Kidney glomerular epithelial cell (primary cell): Measurements from ENCODE around the gene PAMR1.

ENCODE experiments used
- DNase-seq: peaks from one replicate; lab custom pipeline; 2025; lab: John Stamatoyannopoulos, UW

PAMR1 gene

DNA sequence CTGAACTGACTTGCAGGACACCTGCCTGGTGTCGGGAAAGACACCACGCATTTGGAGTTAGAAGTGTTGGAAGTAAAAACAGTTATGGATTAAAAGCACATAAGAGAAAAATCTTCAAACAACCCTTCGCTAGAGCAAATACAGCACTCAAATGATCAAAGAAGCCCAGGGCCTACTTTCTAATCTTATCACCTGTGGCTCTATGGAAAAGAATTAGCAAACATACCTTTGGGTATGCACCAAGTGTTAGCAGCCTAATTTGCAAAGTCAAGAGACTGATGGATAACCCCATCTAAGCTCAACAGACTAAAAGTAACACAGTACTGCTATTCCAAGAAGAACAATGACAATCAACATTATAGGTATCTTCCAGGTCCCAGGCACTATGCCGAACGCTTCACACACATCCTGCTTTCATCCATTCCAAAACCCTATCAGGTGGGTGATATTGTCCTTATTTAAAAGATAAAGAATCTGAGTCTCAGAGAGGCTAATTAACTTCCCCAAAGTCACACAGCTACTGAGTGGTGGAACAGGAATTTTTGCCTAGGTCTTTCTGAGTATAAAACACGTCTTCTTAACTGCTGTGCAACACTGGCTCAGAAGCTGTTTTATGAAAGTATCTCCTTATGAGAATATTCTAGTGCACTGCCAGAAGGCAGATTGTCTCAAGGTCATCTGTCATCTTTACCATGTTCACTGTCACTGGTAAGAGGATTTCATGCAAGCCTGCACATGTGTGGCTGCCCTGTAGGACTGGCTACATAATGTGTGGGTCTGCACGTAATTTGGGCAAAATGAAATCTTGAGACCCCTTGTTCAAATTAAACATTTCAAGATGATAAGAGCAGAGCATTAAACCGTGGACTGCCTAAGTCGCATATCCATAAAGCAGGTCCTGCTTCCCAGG, 122.4 kb downstream of the PAMR1 start:
- DNase-seq: no peak

DNA sequence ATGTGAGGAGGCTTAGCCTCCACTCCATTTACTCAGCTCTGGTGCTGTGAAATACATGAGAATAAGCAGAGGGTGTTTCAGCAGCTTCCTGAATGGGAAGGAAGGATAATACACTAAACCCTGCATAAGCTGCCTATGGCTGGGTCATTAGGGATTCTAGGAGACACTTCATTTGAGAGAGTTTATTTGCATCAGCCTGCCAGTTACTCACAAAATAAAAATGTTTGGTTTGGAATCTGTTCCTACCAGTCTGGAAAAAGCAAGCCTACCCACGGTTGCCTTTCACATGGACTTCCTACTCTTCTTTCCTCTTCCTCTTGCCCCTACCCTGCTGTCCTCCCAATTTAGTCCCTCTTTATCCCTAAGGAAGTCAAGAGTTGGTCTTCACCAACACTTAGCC, 126.5 kb downstream of the PAMR1 start:
- no peak for DNase-seq

DNA sequence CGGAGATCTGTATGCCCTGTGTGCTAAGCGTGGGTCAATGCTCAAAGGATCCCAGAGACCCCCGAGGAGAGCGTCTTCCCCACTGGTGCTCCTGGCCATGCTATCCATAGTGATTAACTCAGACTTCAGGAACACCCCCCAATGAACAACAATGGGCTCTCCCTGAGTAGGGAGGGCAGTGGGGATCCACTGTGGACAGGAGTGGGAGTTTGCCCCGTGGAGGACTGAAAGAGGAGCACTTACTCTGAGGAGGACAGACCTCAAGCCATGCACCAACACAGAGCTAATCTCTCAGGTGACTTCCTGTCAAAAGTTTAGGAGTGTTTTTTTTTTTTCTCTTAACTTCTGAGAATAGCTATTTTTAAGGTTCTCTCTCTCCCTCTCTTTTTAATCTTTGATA, 130.5 kb downstream of the PAMR1 start:
- no peak for DNase-seq

DNA sequence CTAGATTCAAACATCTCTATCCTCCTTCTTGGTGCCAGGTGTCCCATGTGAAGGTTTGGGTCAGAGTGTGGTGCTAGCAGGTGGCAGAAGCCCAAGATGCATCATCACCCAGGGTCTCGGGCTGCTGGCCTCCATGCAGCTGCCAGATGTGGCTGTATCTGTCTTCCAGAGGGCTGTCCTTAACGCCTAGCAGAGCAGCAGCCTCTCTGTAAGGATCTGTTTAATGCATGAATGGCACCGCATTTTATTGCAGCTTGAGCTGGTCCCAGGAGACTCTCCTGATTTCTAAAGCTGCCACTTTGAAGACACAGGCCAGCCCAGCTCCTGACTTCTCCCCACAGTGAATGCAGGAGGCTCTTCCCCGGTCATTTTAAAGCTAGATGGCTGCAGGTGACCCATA, 132.3 kb downstream of the PAMR1 start:
- no peak for DNase-seq

DNA sequence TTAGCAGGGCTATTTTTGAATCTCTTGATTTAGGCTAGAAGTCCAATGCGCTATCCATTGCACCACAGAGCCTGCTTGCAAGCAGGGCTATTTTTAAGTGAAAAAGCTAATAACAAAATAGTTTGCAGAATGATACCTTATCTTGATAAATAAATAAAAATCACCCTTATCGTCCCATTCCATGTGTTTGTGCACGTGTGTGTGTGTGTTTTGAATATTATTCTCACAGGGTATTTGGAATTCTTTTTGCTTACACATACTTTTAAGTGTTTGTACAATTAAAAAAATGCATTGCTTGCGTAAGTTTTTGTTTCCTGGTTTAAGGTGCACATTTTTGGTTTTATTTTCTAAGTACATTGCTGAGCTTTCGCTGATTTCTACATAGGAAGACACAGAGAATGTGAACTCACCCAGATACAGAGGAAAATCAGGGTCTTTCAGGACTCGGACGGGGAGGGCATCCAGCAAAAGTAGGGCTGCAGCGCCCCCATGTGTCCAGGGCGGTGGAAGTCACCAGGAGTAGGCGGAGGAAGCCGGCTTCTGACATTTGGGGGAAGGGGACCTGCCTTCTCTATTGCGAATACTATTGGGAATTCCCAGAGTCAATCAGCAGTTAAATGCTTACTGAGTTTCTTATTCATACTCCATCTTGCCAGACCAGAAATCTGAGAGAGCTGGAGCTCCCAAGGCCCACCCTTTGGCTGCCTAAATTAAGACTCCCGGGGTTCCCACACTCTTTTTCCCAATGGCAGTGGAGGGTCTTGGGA, 133.3 kb downstream of the PAMR1 start:
- peak; percentile 53 for DNase-seq

DNA sequence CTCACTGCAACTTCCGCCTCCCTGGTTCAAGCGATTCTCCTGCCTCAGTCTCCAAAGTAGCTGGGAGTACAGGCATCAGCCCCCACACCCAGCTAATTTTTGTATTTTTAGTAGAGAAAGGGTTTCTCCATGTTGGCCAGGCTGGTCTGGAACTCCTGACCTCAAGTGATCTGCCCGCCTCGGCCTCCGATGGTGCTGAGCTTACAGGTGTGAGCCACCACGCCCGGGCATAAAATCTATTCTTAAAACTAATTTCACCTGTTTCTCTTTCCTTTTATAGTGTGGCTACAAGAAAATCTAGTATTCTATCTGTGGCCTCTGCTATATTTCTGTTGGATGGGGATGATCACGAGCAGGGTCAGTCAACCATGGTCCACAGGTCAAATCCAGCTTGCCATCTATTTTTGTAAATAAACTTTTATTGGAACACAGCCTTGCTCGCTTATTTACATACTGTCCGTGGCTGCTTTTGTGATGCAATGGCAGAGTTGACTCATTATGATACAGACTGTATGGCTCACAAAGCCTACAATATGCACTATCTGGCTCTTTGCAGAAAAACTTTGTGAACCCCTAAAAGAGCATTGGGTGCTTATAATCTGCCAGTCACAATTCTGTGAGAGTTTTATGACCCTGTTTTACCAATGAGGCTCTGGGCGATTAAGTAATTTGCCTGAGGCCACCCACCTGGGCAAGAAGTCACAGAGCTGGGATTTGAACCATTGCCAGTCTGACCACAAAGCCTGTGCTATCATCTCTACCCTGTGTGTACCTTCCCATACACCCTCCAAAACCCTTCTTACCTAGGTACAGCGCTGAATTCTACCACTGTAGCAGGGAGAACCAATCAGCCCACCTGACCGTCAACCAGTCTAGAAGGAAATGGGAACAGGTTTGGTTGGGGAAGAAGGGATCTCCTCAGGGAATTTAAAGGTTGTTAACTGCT, 134.4 kb downstream of the PAMR1 start:
- no peak for DNase-seq

DNA sequence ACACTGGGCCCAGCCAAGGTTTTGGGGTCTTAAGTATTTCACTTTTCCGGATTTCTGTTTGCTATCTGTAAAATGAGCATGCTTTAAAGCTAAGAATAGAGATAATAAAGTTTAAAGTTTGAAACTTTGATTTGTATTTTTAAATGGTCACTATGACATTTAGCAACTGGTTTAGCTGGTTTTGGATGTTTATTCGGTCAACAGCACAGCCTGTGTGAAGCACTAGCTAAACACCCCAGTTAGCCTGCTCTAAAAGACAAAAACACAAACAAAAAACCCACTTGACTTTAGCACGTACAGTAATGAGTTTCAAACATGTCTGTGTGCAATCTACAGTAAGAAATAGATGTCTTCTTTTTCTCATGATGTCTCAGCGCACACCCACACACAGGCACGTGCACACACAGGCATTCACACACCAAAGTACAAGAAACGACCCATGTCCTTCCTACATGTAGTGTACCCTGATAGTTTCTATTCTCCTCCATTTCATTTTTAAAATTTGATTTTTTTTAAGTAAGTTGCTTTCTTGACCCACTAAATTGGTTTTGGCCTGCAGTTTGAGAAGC, 135.4 kb downstream of the PAMR1 start:
- no peak for DNase-seq

DNA sequence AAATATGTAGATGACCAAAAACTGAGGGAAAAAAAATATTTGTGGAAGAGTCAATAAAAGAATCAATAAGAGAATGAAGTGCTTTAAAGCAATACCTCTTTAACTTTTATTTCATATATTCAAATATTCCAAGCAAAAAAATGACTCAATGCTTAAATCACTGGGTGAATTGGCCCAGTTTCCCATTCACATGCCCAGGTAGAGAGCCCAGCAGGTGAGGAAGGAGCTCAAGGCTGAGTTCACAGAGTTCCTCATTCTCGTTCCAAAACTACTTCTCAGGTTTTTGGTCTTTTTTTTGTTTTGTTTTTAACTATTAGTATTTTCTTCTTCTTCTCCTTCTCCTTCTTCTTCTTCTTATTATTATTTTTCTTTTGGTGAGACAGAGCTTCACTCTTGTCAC, 136.3 kb downstream of the PAMR1 start:
- no peak for DNase-seq

DNA sequence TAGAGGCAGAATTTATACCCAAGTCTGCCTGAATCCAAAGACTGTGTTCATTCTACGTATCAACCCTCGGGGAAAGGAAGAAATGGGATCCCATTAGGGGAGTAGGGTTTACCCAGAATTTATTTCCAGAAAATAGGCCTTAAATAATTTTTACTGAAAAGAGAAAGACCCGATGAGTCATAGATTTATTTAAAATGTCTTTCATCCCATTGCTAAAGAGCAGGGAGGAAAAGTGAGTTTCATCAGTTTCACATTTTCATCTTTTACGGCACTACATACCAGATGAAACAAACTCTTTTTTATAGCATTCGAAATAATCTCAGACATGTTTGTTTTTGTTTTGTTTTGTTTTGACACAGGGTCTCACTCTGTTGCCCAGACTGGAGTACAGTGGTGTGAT, 137.4 kb downstream of the PAMR1 start:
- no peak for DNase-seq

DNA sequence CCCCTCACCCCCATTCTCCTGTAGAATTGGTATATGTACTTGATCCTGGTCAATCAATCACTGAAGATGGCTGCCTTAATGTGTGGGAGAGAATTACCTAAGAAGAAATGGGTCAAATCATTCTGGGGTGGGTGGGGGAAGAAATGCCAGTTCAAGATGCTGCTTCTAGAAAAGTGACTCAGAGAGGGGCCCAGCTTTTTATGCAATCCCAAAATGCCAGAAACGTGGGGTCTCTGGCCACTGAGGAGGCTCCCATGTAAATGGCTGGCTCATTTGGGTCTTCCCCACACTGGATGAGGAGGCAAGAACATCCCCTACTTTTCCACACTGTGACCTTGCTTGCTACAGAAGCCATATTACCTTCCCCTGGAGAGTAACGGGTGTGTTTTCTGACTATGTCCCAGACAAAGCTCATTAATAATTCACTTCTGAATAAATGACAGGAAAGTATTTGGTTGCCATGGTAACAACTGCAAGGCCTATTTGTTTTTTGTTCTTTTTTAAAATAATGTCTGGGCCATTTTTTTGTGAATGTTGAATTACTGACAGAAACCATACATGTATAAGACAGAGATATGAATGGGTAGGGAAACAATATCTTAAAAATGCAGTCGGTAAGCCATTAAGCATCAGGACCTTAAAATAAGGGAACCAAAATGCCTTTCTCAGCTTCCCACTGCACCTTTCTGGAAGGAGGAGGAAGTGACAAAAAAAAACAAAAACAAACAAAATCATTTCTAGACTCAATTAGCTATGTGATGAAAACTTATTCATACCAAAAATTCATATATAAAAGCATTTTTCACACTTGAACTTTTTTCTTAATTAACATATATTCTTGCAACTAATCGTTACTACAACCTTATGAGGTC, 138.1 kb downstream of the PAMR1 start:
- peak; percentile 45 for DNase-seq

DNA sequence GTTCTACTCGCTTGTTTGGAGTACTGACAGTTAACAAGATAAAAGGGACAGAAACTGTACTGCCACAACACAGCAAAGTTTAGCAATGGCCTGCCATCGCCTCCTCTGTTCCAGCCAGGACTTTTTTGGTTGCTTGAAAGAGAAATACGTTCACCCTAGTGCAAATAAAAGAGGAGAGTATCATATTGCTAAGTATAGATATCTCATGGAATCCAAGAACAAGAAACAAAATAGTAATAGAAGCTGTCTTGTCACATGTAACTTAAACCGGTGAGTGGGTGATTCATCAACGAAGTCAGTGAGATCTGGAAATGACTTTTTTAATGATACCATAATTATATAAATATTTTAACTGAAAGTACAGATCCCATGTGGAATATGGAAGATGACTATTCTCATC, 141.5 kb downstream of the PAMR1 start:
- no peak for DNase-seq
